VCaP (cell line): Measurements from ENCODE around the gene IL1B.

Source experiments
- H3K27ac ChIP-seq: fragments of 450-650 bp; 2 replicates; pipeline ENCODE4 v1.5.1; 2017
- TF ChIP-seq, protein P1 (sequence below): fragments of 450-650 bp; conservative IDR thresholded peaks from 2 replicates; pipeline ENCODE4 v1.5.1; 2017; ENCODE audit warnings: mild to moderate bottlenecking, moderate library complexity

Gene IL1B

DNA sequence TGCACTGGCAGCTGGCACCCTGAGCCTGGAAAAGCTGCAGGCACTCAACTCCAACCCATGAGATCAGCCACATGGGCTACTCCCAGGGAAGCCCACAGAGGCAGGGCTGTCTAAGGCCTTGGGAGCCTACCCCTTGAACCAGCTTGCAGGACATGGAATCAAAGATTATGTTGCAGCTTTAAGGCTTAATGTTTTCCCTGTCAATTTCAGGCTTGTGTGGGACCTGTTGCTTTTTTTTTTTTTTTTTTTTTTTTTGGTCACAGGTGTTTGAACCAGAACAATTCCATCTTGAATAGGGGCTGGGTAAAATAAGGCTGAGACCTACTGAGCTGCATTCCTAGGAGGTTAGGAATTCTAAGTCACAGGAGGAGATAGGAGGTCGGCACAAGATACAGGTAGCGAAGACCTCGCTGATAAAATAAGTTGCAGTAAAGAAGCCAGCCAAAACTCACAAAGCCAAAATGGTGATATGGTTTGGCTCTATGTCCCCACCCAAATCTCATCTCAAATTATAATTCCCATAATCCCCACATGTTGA, 44.8 kb downstream of the IL1B start:
- H3K27ac ChIP-seq: no peak overlapping the region
- TF ChIP-seq, protein P1, sequence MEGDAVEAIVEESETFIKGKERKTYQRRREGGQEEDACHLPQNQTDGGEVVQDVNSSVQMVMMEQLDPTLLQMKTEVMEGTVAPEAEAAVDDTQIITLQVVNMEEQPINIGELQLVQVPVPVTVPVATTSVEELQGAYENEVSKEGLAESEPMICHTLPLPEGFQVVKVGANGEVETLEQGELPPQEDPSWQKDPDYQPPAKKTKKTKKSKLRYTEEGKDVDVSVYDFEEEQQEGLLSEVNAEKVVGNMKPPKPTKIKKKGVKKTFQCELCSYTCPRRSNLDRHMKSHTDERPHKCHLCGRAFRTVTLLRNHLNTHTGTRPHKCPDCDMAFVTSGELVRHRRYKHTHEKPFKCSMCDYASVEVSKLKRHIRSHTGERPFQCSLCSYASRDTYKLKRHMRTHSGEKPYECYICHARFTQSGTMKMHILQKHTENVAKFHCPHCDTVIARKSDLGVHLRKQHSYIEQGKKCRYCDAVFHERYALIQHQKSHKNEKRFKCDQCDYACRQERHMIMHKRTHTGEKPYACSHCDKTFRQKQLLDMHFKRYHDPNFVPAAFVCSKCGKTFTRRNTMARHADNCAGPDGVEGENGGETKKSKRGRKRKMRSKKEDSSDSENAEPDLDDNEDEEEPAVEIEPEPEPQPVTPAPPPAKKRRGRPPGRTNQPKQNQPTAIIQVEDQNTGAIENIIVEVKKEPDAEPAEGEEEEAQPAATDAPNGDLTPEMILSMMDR: no peak

DNA sequence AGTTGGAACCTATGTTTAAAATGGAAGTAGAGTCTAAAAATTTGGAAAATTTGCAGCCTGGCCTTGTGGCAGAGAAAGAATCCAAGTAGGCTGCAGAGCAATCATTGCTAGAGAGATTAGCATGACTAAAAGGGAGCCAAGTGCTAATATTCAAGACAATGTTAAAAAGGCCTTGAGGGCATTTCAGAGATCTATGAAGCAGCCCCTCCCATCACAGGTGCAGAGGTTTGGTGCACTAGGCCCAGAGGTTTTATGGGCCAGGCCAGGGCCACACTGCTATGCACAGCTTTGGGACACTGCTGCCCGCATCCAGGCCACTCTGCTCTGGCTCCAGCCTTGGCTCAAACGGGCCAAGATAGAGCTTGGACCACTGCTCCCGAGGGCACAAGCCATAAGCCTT, 45.6 kb downstream of the IL1B start:
- H3K27ac ChIP-seq: no peak overlapping the region
- TF ChIP-seq, protein P1: no peak

GRCh38 chr2:112790305-112790704, 46.3 kb downstream of the IL1B start:
- H3K27ac ChIP-seq: no peak overlapping the region
- TF ChIP-seq, protein P1: no peak

DNA sequence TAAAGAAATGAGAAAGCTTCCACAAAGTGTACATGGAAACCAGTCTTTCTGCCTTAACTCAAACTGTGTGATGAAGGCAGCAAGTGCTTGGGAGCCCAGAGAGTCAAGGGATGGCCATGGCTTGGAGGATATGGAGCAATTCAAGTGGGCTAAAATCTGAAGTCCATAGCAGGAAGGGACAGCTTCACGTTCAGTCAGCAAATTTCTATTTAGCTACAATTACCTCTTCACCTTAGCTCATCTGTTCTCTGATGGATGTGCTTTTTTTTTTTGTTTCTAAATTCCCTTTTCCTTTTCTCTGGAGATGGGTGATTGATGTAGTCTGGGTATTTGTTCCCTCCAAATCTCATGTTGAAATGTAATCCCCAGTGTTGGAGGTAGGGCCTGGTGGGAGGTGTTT, 47.4 kb downstream of the IL1B start:
- TF ChIP-seq, protein P1: no peak
- H3K27ac ChIP-seq: no peak overlapping the region

DNA sequence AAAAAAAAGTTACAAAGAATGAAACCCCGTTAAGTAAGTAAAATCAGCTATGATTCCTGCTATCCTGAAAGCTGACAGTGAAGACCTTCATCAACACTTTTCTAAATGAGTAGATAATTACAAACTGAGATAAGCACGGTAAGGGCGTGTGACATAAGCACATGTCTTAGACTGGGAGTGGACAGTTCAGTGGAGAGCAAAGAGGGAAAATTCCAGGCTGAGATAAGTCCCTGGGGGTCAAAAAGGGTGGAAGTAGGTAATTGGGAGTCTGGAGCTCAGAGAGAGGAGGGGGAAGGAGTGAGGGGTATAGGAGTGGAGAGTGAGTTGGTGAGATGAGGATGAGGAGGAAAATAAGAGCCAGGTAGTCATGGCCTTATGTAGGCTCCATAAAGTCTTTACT, 47.9 kb downstream of the IL1B start:
- TF ChIP-seq, protein P1: no peak
- H3K27ac ChIP-seq: no peak overlapping the region

GRCh38 chr2:112787729-112788393, 48.7 kb downstream of the IL1B start:
- TF ChIP-seq, protein P1: no peak
- no peak overlapping the region for H3K27ac ChIP-seq

DNA sequence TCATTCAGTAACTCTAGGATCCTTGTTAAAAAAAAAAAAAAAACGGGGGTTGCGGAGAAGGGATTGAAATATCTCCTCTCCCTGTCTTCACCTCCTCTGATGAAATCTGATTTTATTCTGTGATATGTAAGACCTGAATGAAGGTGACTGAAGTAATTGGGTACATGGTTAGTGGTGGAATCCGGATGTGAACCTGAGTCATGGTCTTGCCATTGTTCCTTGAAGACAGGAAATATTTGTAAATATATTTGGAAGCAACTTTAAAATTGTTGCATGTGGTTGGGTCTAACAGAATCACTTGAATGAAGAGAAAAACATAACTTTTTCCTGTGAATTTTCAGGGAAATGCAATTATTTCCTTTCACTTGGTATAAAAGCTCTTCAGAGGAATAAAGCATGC, 49.3 kb downstream of the IL1B start:
- H3K27ac ChIP-seq: no peak overlapping the region
- TF ChIP-seq, protein P1: no peak
